ENCODE data around the gene TBC1D3K.
"Not testable (repeated sequence)": the region's sequence is repeated elsewhere in the genome, so short reads cannot be mapped to it uniquely, and the experiment has no call there.

TBC1D3K gene

GRCh38 chr17:37924115-37924514, at the start of gene TBC1D3K:
Gene TBC1D3K (plus strand): TSS chr17:37924415. CDS start chr17:37926000, 1,585 bp downstream.
- not testable (repeated sequence) for DNase-seq

GRCh38 chr17:37884516-37884915, 39.7 kb upstream of the TBC1D3K start:
- DNase-seq: no peak

GRCh38 chr17:37885136-37885535, 39.1 kb upstream of the TBC1D3K start:
- DNase-seq: no peak

GRCh38 chr17:37888881-37889280, 35.3 kb upstream of the TBC1D3K start:
- no peak for DNase-seq

GRCh38 chr17:37896961-37897360, 27.3 kb upstream of the TBC1D3K start:
- not testable (repeated sequence) for DNase-seq
